Mucosa of stomach (tissue), 1 donor: ENCODE results near the gene BLMH.

ENCODE experiments used
- H3K27me3 ChIP-seq: one replicate; pipeline ENCODE4 v1.7.0; 2013; ENCODE audit warnings: mild to moderate bottlenecking, low read length; ENCODE audit not compliant: control insufficient read depth, insufficient read depth
- H3K36me3 ChIP-seq: one replicate; pipeline ENCODE4 v1.7.0; 2013; ENCODE audit warnings: low read length; ENCODE audit not compliant: control insufficient read depth, insufficient read depth
- H3K4me1 ChIP-seq: one replicate; pipeline ENCODE4 v1.7.0; 2013; ENCODE audit warnings: mild to moderate bottlenecking, low read length; ENCODE audit not compliant: control insufficient read depth, insufficient read depth
- H3K4me3 ChIP-seq: one replicate; pipeline ENCODE4 v1.7.0; 2013; ENCODE audit warnings: low read length
- H3K9ac ChIP-seq: one replicate; pipeline ENCODE4 v1.7.0; 2013; ENCODE audit warnings: mild to moderate bottlenecking, low read length, moderate library complexity
- H3K9me3 ChIP-seq: one replicate; pipeline ENCODE4 v1.7.0; 2013; ENCODE audit warnings: mild to moderate bottlenecking, low read length, moderate library complexity; ENCODE audit not compliant: control insufficient read depth
- donor health status: Pancreatic carcinoma.

The BLMH gene

GRCh38 chr17:30222251-30222650 is 69.5 kb downstream of the BLMH start:
- H3K4me3 ChIP-seq = no peak overlapping the region
- no peak overlapping the region for H3K9ac ChIP-seq
- H3K27me3 ChIP-seq = peaks cover 6% of the 10 kb centered on the region
- no peaks in the 10 kb centered on the region for H3K36me3 ChIP-seq
- H3K4me1 ChIP-seq = no peaks in the 10 kb centered on the region
- H3K9me3 ChIP-seq = no peaks in the 10 kb centered on the region

GRCh38 chr17:30221346-30221745 is 70.4 kb downstream of the BLMH start:
- no peak overlapping the region for H3K9ac ChIP-seq
- H3K9me3 ChIP-seq = no peaks in the 10 kb centered on the region
- peaks cover 6% of the 10 kb centered on the region for H3K27me3 ChIP-seq
- no peaks in the 10 kb centered on the region for H3K4me1 ChIP-seq
- no peaks in the 10 kb centered on the region for H3K36me3 ChIP-seq
- H3K4me3 ChIP-seq = no peak overlapping the region

DNA sequence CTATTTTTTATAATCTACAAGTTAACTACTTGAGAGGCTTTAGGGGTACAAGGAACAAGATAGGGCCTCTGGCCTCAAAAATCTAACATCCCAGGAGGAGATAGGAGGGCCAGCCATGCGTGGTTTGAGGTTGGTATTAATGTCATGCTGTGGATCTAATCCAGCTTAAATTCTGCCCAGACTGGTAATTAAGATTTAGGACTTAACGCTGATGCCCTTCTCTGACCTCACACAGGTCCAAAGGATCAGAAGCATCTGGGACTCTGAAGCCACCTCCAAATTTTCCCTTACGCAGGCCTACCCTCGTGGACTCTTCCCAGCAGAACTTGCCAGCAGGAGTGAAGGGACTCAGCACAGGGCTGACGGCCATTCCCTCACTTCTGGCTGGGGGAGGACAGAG is 71.3 kb downstream of the BLMH start:
- Histone ChIP-seq H3K27me3 (peaks cover 4% of the 10 kb centered on the region), H3K36me3 (no peaks in the 10 kb centered on the region), H3K4me1 (no peaks in the 10 kb centered on the region), H3K9me3 (no peaks in the 10 kb centered on the region), H3K4me3 (no peak overlapping the region), H3K9ac (no peak overlapping the region)

DNA sequence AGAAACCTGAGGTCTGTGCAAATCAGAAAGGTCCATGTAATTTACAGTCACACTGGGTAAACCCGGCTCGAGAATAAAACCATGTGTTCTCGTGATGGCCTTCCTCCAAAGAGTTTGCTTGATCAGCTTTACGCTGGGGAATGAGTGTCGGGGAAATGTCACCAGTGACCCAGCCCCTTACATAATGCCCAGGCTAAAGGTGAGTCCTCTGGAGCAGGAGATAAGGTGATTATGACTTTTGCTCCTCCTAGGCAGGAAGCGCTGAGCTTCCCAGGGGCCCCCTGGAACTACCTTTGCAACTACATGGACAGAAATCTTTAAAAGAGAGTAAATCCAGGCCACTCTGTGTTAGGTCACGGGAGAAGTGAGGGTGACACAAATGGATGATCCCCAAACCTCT is 71.9 kb downstream of the BLMH start:
- no peak overlapping the region for H3K9ac ChIP-seq
- H3K4me3 ChIP-seq = no peak overlapping the region
- H3K27me3 ChIP-seq = no peaks in the 10 kb centered on the region
- no peaks in the 10 kb centered on the region for H3K36me3 ChIP-seq
- no peaks in the 10 kb centered on the region for H3K9me3 ChIP-seq
- no peaks in the 10 kb centered on the region for H3K4me1 ChIP-seq

- H3K36me3 ChIP-seq = no peaks in the 10 kb centered on the region
- H3K27me3 ChIP-seq = no peaks in the 10 kb centered on the region
- H3K4me1 ChIP-seq = no peaks in the 10 kb centered on the region
- no peak overlapping the region for H3K4me3 ChIP-seq
- H3K9ac ChIP-seq = no peak overlapping the region
- no peaks in the 10 kb centered on the region for H3K9me3 ChIP-seq
These were observed 72.4 kb downstream of the BLMH start for GRCh38 chr17:30219315-30219714.

GRCh38 chr17:30218799-30219198 is 72.9 kb downstream of the BLMH start:
- Histone ChIP-seq H3K4me1 (no peaks in the 10 kb centered on the region), H3K9ac (no peak overlapping the region), H3K4me3 (no peak overlapping the region), H3K27me3 (no peaks in the 10 kb centered on the region), H3K36me3 (no peaks in the 10 kb centered on the region), H3K9me3 (no peaks in the 10 kb centered on the region)

DNA sequence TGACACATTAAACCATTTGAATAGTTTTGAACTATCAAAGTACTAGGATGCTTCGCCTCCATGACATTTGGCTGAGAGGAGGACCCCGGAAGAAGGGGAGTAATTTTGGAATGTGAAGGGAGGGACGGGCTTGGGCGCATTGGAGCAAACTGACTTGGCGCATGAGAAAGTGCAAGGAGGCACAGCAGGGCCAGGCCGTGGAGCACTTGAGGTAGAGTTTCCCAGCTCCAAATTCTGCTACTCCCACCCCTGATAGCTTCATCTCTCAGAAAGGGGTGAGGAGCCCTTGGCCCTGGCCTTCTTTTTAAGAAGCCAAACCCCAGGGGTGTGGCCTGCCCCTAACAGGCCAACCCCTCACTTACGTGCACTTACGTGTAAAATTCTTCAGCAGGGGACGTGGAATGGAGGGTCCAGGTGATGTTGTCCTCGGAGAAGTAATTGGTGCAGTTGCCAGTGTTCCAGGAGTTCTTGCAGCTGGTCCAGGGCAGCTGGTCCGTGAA is 73.9 kb downstream of the BLMH start:
- Histone ChIP-seq H3K27me3 (no peaks in the 10 kb centered on the region), H3K4me3 (no peak overlapping the region), H3K9me3 (no peaks in the 10 kb centered on the region), H3K36me3 (no peaks in the 10 kb centered on the region), H3K9ac (no peak overlapping the region), H3K4me1 (no peaks in the 10 kb centered on the region)

DNA sequence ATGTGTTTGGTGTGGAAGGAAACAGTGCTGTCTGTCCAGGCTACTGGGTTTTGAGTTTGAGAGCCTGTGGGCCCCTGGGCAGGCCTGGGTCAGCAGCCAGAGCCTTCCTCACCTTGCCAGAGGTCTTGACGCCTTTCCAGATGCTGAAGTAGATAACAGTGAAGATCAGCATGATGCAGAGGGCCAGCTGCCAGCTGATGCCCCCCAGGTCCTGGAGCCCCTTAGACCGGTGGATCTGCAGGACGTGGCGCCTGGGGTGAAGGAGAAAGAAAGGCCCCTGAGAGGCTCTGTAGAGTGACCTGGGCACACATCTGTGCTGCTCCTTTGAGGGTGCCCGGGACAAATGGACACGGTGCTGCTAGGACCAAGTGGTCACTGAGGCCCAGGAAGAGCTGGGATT is 74.7 kb downstream of the BLMH start:
- Histone ChIP-seq H3K4me3 (no peak overlapping the region), H3K36me3 (no peaks in the 10 kb centered on the region), H3K9ac (no peak overlapping the region)

DNA sequence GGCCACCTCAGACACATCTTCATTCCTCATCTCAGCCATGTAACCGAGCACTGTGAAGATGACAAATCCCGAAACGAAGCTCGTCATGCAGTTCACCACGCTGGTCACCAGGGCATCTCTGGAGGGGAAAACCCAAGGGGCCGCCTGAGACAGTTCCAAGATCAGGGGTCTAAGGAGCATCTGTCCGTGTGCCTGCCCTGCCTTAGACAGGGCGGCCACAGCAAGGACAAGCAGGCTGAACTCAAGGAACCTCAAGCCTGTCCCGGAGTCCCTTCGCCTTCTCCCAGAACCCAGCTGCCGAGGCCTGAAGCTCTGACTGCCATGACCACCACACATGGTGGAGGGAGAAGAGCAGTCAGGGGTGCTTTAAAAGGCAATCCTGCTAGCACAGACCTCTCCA is 79.0 kb downstream of the BLMH start:
- no peaks in the 10 kb centered on the region for H3K4me1 ChIP-seq
- H3K27me3 ChIP-seq = no peaks in the 10 kb centered on the region
- H3K36me3 ChIP-seq = no peaks in the 10 kb centered on the region
- H3K9me3 ChIP-seq = no peaks in the 10 kb centered on the region
- H3K9ac ChIP-seq = no peak overlapping the region
- no peak overlapping the region for H3K4me3 ChIP-seq

More for the DNA sequence above, 74.7 kb downstream of the BLMH start:
- H3K27me3 ChIP-seq = no peaks in the 10 kb centered on the region
- H3K4me1 ChIP-seq = no peaks in the 10 kb centered on the region
- H3K9me3 ChIP-seq = no peaks in the 10 kb centered on the region

DNA sequence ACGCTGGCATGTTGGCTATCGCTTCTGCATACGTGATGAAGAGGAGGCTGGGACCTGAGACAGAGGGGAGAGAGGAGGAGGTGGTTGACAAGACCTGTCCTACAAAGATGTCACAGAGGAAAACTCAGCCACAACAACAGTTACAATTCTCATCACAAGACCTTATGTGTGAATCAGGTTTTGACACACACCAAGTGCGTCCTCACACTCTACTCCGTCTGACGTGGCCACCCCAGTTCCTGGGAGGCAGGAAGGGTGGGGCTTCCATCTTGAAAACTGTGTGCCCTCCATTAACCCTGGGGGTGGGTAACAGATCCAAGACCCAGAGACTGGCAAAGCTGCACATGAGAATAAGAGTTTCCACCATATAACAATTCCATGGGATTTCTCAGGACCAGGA is 80.4 kb downstream of the BLMH start:
- Histone ChIP-seq H3K4me3 (no peak overlapping the region), H3K4me1 (no peaks in the 10 kb centered on the region), H3K9me3 (no peaks in the 10 kb centered on the region), H3K27me3 (no peaks in the 10 kb centered on the region), H3K9ac (no peak overlapping the region), H3K36me3 (no peaks in the 10 kb centered on the region)

DNA sequence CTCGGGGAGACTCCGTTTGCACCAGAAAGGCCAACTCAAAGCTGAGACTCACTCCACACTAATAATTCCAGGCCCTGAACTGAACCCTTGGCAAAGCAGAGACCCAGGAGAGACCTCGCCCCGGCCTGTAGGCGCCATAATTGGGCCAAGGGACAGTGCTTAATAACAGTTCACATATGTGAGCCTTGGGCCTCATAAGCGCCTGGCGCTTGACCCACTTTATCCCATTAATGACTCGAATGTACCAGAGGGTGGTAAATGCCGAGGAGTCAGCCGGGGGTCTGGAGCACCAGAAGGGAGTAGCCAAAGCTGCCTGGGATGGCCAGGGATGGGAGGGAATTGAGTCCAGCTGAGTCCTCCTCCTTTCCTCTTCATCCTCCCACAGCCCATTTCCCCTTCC is 80.8 kb downstream of the BLMH start:
- Histone ChIP-seq H3K9ac (no peak overlapping the region), H3K9me3 (no peaks in the 10 kb centered on the region), H3K36me3 (no peaks in the 10 kb centered on the region)

GRCh38 chr17:30210366-30210765 is 81.4 kb downstream of the BLMH start:
- Histone ChIP-seq H3K27me3 (no peaks in the 10 kb centered on the region), H3K4me3 (no peak overlapping the region), H3K36me3 (no peaks in the 10 kb centered on the region), H3K9ac (no peak overlapping the region), H3K4me1 (no peaks in the 10 kb centered on the region), H3K9me3 (no peaks in the 10 kb centered on the region)

More for the DNA sequence above, 80.8 kb downstream of the BLMH start:
- Histone ChIP-seq H3K4me3 (no peak overlapping the region), H3K27me3 (no peaks in the 10 kb centered on the region), H3K4me1 (no peaks in the 10 kb centered on the region)

DNA sequence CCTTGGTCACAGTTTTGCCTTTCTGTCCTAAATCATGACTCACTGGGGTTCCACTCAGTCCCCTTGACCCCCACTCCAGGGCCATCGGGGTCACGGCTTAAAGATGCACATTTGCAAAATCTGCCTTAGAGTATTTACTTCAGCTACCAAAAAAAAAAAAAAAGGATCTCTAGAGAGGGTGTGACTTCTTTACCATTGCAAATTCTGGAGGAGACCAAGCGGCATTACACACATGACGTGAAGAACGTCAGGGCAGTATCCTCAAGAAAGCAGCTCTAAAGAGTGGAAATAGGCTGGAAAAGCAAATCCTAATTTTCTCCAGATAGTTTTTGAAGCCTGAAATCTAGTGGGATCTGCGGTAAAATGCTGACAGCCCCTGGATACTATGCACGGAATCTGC is 81.8 kb downstream of the BLMH start:
- Histone ChIP-seq H3K27me3 (no peaks in the 10 kb centered on the region), H3K9me3 (no peaks in the 10 kb centered on the region), H3K4me3 (no peak overlapping the region), H3K36me3 (no peaks in the 10 kb centered on the region), H3K9ac (no peak overlapping the region), H3K4me1 (no peaks in the 10 kb centered on the region)
